K562 (cell line): ENCODE data around the gene NCOA3. TPM values are rescaled to one million over a fixed set of nuclear protein-coding genes. Genes with fewer than 3 reads are reported as not detected.
A peak's percentile ranks its signal among the peaks of the same experiment; 100 is the strongest.
"Not testable (repeated sequence)": the region's sequence is repeated elsewhere in the genome, so short reads cannot be mapped to it uniquely, and the experiment has no call there.

Source experiments
- ATAC-seq: fragments of 200-7000 bp; cut with Tn5 transposase; 3 replicates; pipeline ENCODE4 v1.9.1; 2020; ENCODE audit warnings: moderate library complexity
- BruUV-seq: library from RNA; stranded (reverse); fragments of 400-500 nt; replicated peaks from 2 replicates; lab custom pipeline; 2021; lab: Mats Ljungman, UMichigan
- CTCF ChIA-PET: fragments of 300-600 bp; formaldehyde crosslinking; extraction: SDS; loops from one replicate; lab custom pipeline; 2021; ENCODE audit warnings: low intra/inter-chr PET ratio; lab: Yijun Ruan, JAX
- POLR2A ChIA-PET: fragments of 300-600, 350-650 bp; sonication (Branson Sonifier 250); formaldehyde crosslinking; extraction: SDS; loops from one replicate; lab custom pipeline; 2021; ENCODE audit warnings: antibody characterized with exemption, inconsistent platforms; lab: Yijun Ruan, JAX
- DNase-seq, 4 experiments: peaks; one replicate each; pipeline versions ENCODE4 v3.0.0 to v3.0.0-alpha.2; 2011 to 2018; ENCODE audit warnings: low spot score in 3 of 4, mixed read lengths in 3 of 4; ENCODE audit errors: extremely low read depth in 1 of 4
- FAIRE-seq: peaks from 2 replicates; lab custom pipeline; 2011; peaks lifted over from hg19 to GRCh38; lab: Jason Lieb, UNC
- H2AFZ ChIP-seq: 2 replicates; pipeline ENCODE4 v1.6.0; 2011; ENCODE audit warnings: low read depth, low read length, control low read depth, inconsistent platforms
- H3K27ac ChIP-seq: fragments of 200-600 bp; 3 replicates; pipeline ENCODE4 v1.8.0; 2011; ENCODE audit warnings: low read depth, mild to moderate bottlenecking, control low read depth, inconsistent platforms, low read length, moderate library complexity, mixed read lengths; ENCODE audit errors: extremely low read depth
- H3K27me3 ChIP-seq, 2 experiments: fragments of 300-600 bp in 1 of 2; 2 replicates in 1 of 2; 3 replicates in 1 of 2; pipeline versions ENCODE4 v1.6.0 to v1.8.0; 2011; ENCODE audit warnings: inconsistent platforms in 2 of 2, low read length in 2 of 2, mild to moderate bottlenecking in 1 of 2, mixed read lengths in 1 of 2, moderate library complexity in 1 of 2; ENCODE audit not compliant: control insufficient read depth in 2 of 2, insufficient read depth in 2 of 2
- H3K36me3 ChIP-seq: fragments of 300-600 bp; 3 replicates; pipeline ENCODE4 v1.8.0; 2011; ENCODE audit warnings: mild to moderate bottlenecking, low read length, inconsistent platforms; ENCODE audit not compliant: control insufficient read depth, insufficient read depth
- H3K4me1 ChIP-seq, 2 experiments: fragments of 200-600 bp in 1 of 2; replicated peaks in 1 of 2; 2 replicates in 1 of 2; 3 replicates in 1 of 2; pipeline versions ENCODE4 v1.5.1 to v1.8.0; 2011; ENCODE audit warnings: inconsistent platforms in 2 of 2, low read length in 2 of 2, mild to moderate bottlenecking in 1 of 2, mixed read lengths in 1 of 2, moderate library complexity in 1 of 2; ENCODE audit not compliant: control insufficient read depth in 2 of 2, insufficient read depth in 2 of 2
- H3K4me2 ChIP-seq: 2 replicates; pipeline ENCODE4 v1.6.1; 2011; ENCODE audit warnings: low read length, control low read depth, inconsistent platforms, mixed read lengths; ENCODE audit not compliant: insufficient read depth
- H3K4me3 ChIP-seq: fragments of 200-600 bp; sonication (generic), shearing (Covaris generic); 2 replicates; pipeline ENCODE4 v1.5.1; 2016; ENCODE audit warnings: control low read depth, inconsistent platforms
- H3K79me2 ChIP-seq: fragments of 200-600 bp; 3 replicates; pipeline ENCODE4 v1.8.0; 2011; ENCODE audit warnings: low read length, inconsistent platforms; ENCODE audit not compliant: control insufficient read depth, insufficient read depth
- H3K9ac ChIP-seq, 2 experiments: 2 replicates each; pipeline versions ENCODE4 v1.6.0 to v1.6.1; 2011; ENCODE audit warnings: low read depth in 2 of 2, low read length in 2 of 2, control low read depth in 1 of 2, inconsistent platforms in 1 of 2, mild to moderate bottlenecking in 1 of 2, mixed read lengths in 1 of 2; ENCODE audit not compliant: insufficient read depth in 1 of 2
- H3K9me1 ChIP-seq: one replicate; pipeline ENCODE4 v1.6.0; 2011; ENCODE audit warnings: inconsistent platforms, mild to moderate bottlenecking, low read length, moderate library complexity; ENCODE audit not compliant: control insufficient read depth, insufficient read depth
- H3K9me3 ChIP-seq: replicated peaks from 2 replicates; pipeline ENCODE4 v1.5.1; 2011; ENCODE audit warnings: low read depth, low read length, inconsistent platforms; ENCODE audit not compliant: control insufficient read depth, insufficient read depth
- H4K20me1 ChIP-seq: replicated peaks from 2 replicates; pipeline ENCODE4 v1.6.1; 2011; ENCODE audit warnings: low read length, inconsistent platforms, mixed read lengths; ENCODE audit not compliant: control insufficient read depth, insufficient read depth
- CBX5 ChIP-seq: IDR thresholded peaks from 2 replicates; pipeline ENCODE4 v1.6.1; 2014; ENCODE audit warnings: low read depth, borderline replicate concordance
- CXXC5 ChIP-seq: fragments of 250-450 bp; sonication (Bioruptor Pico); IDR thresholded peaks from 2 replicates; pipeline ENCODE4 v1.8.0; 2022; ENCODE audit warnings: inconsistent platforms, mild to moderate bottlenecking, moderate library complexity
- DPF2 ChIP-seq: fragments of 450-650 bp; IDR thresholded peaks from 2 replicates; pipeline ENCODE4 v1.6.1; 2016
- GTF2B ChIP-seq: IDR thresholded peaks from 2 replicates; pipeline ENCODE4 v1.6.1; 2011; ENCODE audit not compliant: insufficient read length; ENCODE audit errors: extremely low read depth
- RFX1 ChIP-seq: fragments of 450-650 bp; IDR thresholded peaks from 2 replicates; pipeline ENCODE4 v1.6.1; 2016; ENCODE audit warnings: mild to moderate bottlenecking, moderate library complexity
- ZMIZ1 ChIP-seq, 2 experiments: fragments of 150-350 bp in 1 of 2; IDR thresholded peaks; 2 replicates each; pipeline ENCODE4 v1.6.1; 2012 to 2016; ENCODE audit warnings: low read depth in 2 of 2, low read length in 2 of 2, mild to moderate bottlenecking in 1 of 2, moderate library complexity in 1 of 2
- ZNF280B ChIP-seq: fragments of 250-450 bp; sonication (Bioruptor Pico); IDR thresholded peaks from 2 replicates; pipeline ENCODE4 v1.5.1; 2021; ENCODE audit warnings: mild to moderate bottlenecking
- WGBS: fragments of 100-300 bp; shearing (Covaris generic); methylation state at CpG from one replicate; pipeline ENCODE4 v1.1.6; 2016; ENCODE audit warnings: low coverage, mixed read lengths; ENCODE audit not compliant: insufficient coverage; ENCODE audit errors: missing lambda C conversion rate; 5-methylcytosine and 5-hydroxymethylcytosine counted together
- in situ Hi-C: fragments of 300-500 bp; cut with MboI; formaldehyde crosslinking; loops from 4 replicates; pipeline ENCODE4 v1.15.0; 2018; ENCODE audit warnings: inconsistent platforms, mixed read lengths
- intact Hi-C: fragments of 100-400 bp; cut with micrococcal nuclease; formaldehyde crosslinking; loops from 2 replicates; pipeline ENCODE4 v1.14.2; 2022
- polyA plus RNA-seq, 8 experiments: library from polyadenylated mRNA; depleted of rRNA in 4 of 8; stranded (reverse) in 5 of 8; unstranded in 3 of 8; fragments of >200 nt; fragmentation: Nextera tagmentation in 2 of 8; fragmentation: Illumina TruSeq in 1 of 8; extraction: Ambion mirVana in 2 of 8; extraction: Trizol in 1 of 8; gene quantifications; 2 replicates each; pipeline versions ENCODE4 v1.2.1 to v1.2.3, GENCODE V29; 2011 to 2014; ENCODE audit warnings: inconsistent platforms in 1 of 8, missing spikeins in 1 of 8
- total RNA-seq, 7 experiments: library from RNA; depleted of rRNA in 6 of 7; stranded (reverse); fragments of >200 nt in 6 of 7; fragmentation: Illumina TruSeq in 2 of 7; extraction: Trizol in 2 of 7; gene quantifications; 2 replicates each; pipeline versions ENCODE4 v1.2.1 to v1.2.3, GENCODE V29; 2011 to 2021; ENCODE audit warnings: low replicate concordance in 1 of 7

The NCOA3 gene
- total and polyA plus RNA-seq, 9 of the 15 experiments (the other 6 are each of a cell fraction or from before 2014, with no cell fraction given): 3.2 to 24.3 (median 14.4) TPM

GRCh38 chr20:47500082-47500481 is 1.6 kb upstream of the NCOA3 start:
- H3K9me3 ChIP-seq, H3K9me1 ChIP-seq, H3K36me3 ChIP-seq, H3K27me3 ChIP-seq, POLR2A ChIA-PET, FAIRE-seq, DNase-seq, ATAC-seq, H3K4me3 ChIP-seq, CTCF ChIA-PET, H4K20me1 ChIP-seq, H3K4me1 ChIP-seq, BruUV-seq, H2AFZ ChIP-seq, H3K27ac ChIP-seq: not testable (repeated sequence)
- intact Hi-C loops: loop anchor here (5.0 kb wide), 1 partner anchor 122 kb away; no protein-coding TSS in a partner anchor
- WGBS: 75% methylated on average over 6 of the region's 9 CpGs
- 0 out of 2 replicates have a peak, but pooled peaks have one; percentile 4 for TF ChIP-seq RFX1
- 0 out of 2 replicates have a peak, but pooled peaks have one; percentile 20 for TF ChIP-seq DPF2
- in situ Hi-C loops: loop anchor here (10.0 kb wide), 1 partner anchor 125 kb away; no protein-coding TSS in a partner anchor
- H3K9ac ChIP-seq: peak overlapping the region in 1 of 2 experiments; percentile 91; a peak in 1 of 4 replicates
- peaks cover 44% of the 10 kb centered on the region for H3K79me2 ChIP-seq
- H3K4me2 ChIP-seq: peak overlapping the region; percentile 88

GRCh38 chr20:47500554-47500953 is 1.1 kb upstream of the NCOA3 start:
- H3K4me2 ChIP-seq: peak overlapping the region; percentile 88
- 3% methylated on average over 4 of the region's 4 CpGs for WGBS
- no peaks in the 10 kb centered on the region; the same call in 1 of the 2 replicates for H4K20me1 ChIP-seq
- in situ Hi-C loops (loop anchor here (10.0 kb wide), 1 partner anchor 124 kb away; no protein-coding TSS in a partner anchor), intact Hi-C loops (loop anchor here (5.0 kb wide), 1 partner anchor 122 kb away; no protein-coding TSS in a partner anchor)
- peak overlapping the region; percentile 82 for H3K27ac ChIP-seq
- ATAC-seq (peak; percentile 5), DNase-seq (peak in 3 of 4 experiments; percentile 22 to 34 (median 23)), FAIRE-seq (peak; percentile 23)
- H3K36me3 ChIP-seq: no peaks in the 10 kb centered on the region
- peak overlapping the region; percentile 98 for H3K4me3 ChIP-seq
- H2AFZ ChIP-seq: peak overlapping the region; percentile 84
- peaks cover 49% of the 10 kb centered on the region for H3K79me2 ChIP-seq
- ChIA-PET POLR2A (interaction anchor here (0.9 to 3.8 kb wide), 5 partner anchors 7 to 108 kb away, joined by 3 to 35 read pairs (median 10); no protein-coding TSS in a partner anchor), CTCF (no interaction called here)
- BruUV-seq: no TSS peak
- peak overlapping the region; percentile 79 to 91 for H3K9ac ChIP-seq
- no peaks in the 10 kb centered on the region for H3K27me3 ChIP-seq
- H3K9me1 ChIP-seq: no peaks in the 10 kb centered on the region
- H3K4me1 ChIP-seq: peaks cover 0 to 6% of the 10 kb centered on the region in 2 experiments; a peak in 3 of 5 replicates
- H3K9me3 ChIP-seq: no peaks in the 10 kb centered on the region
- no peak for TF ChIP-seq ZNF280B (CRISPR knock-in tag)
- TF ChIP-seq CXXC5 (CRISPR knock-in tag): no peak
- TF ChIP-seq GTF2B: no peak
- TF ChIP-seq CBX5: no peak
- TF ChIP-seq DPF2: 0 out of 2 replicates have a peak, but pooled peaks have one; percentile 1
- TF ChIP-seq ZMIZ1 (IDR thresholded peaks at IDR 0.05; ENCODE audit: low read depth in 2 of 2, low read length in 2 of 2): no peak
